Prostate gland (tissue), 2 donors: ENCODE results near the gene MALRD1.

Experiments
- CTCF ChIP-seq, 4 experiments: fragments of 200-600 bp in 2 of 4; fragments of 450-650 bp in 2 of 4; sonication (generic) in 2 of 4; IDR thresholded peaks; 1 replicate in 3 of 4; 2 replicates in 1 of 4; pipeline ENCODE4 v1.5.1; 2016 to 2019; ENCODE audit warnings: antibody characterized with exemption in 4 of 4, mild to moderate bottlenecking in 2 of 4, moderate library complexity in 2 of 4
- POLR2A ChIP-seq: fragments of 450-650 bp; IDR thresholded peaks from one replicate; pipeline ENCODE4 v1.6.1; 2016; ENCODE audit warnings: antibody characterized with exemption, mild to moderate bottlenecking

GRCh38 chr10:19689231-19689630 lies 640.6 kb downstream of the MALRD1 start:
- TF ChIP-seq CTCF (IDR thresholded peaks at IDR 0.05) (no peak), POLR2A (no peak)
